SK-N-SH (cell line): Measurements from ENCODE around the gene SELENOV. TPM values are rescaled to one million over a fixed set of nuclear protein-coding genes. Genes with fewer than 3 reads are reported as not detected.
A peak's percentile ranks its signal among the peaks of the same experiment; 100 is the strongest.

Experiments used
- CTCF ChIA-PET: fragments of 300-600, 350-600 bp; formaldehyde crosslinking; extraction: SDS; loops from one replicate; lab custom pipeline; 2021; lab: Yijun Ruan, JAX
- POLR2A ChIA-PET: fragments of 350-600 bp; sonication (Branson Sonifier 250); formaldehyde crosslinking; extraction: SDS; loops from one replicate; lab custom pipeline; 2020; ENCODE audit warnings: antibody characterized with exemption, inconsistent platforms; lab: Yijun Ruan, JAX
- DNase-seq: peaks from one replicate; pipeline ENCODE4 v3.0.0; 2012
- H2AFZ ChIP-seq: fragments of 200-600 bp; sonication (generic); 2 replicates; pipeline ENCODE4 v1.8.1; 2016; ENCODE audit warnings: antibody characterized with exemption, mild to moderate bottlenecking, low read depth
- H3F3A ChIP-seq: fragments of 200-600 bp; sonication (generic); replicated peaks from 2 replicates; pipeline ENCODE3; 2016; ENCODE audit warnings: antibody characterized with exemption, mild to moderate bottlenecking; ENCODE audit not compliant: insufficient read depth
- H3K27ac ChIP-seq, 2 experiments: fragments of 200-500 bp in 1 of 2; fragments of 200-600 bp in 1 of 2; sonication (Bioruptor generic) in 1 of 2; sonication (generic), shearing (Covaris generic) in 1 of 2; 2 replicates each; pipeline versions ENCODE4 v1.5.1 to v1.6.1; 2014 to 2016; ENCODE audit warnings: low read depth in 2 of 2, inconsistent platforms in 1 of 2, low read length in 1 of 2, mild to moderate bottlenecking in 1 of 2, mixed read lengths in 1 of 2
- H3K27me3 ChIP-seq: fragments of 200-600 bp; sonication (generic), shearing (Covaris generic); 2 replicates; pipeline ENCODE4 v1.6.1; 2016; ENCODE audit warnings: mixed run types; ENCODE audit not compliant: insufficient read depth
- H3K36me3 ChIP-seq, 2 experiments: fragments of 200-500 bp in 1 of 2; fragments of 200-600 bp in 1 of 2; sonication (Bioruptor generic) in 1 of 2; sonication (generic) in 1 of 2; replicated peaks in 1 of 2; 2 replicates each; pipeline versions ENCODE3 to v1.5.1; 2014 to 2016; ENCODE audit warnings: low read length in 1 of 2, mild to moderate bottlenecking in 1 of 2; ENCODE audit not compliant: insufficient read depth in 2 of 2, control insufficient read depth in 1 of 2
- H3K4me1 ChIP-seq, 2 experiments: fragments of 200-500 bp in 1 of 2; fragments of 200-600 bp in 1 of 2; sonication (Bioruptor generic) in 1 of 2; sonication (generic), shearing (Covaris generic) in 1 of 2; 2 replicates each; pipeline versions ENCODE4 v1.5.1 to v1.6.1; 2014 to 2016; ENCODE audit warnings: low read depth in 1 of 2, low read length in 1 of 2, mixed run types in 1 of 2; ENCODE audit not compliant: insufficient read depth in 2 of 2, control insufficient read depth in 1 of 2
- H3K4me2 ChIP-seq: fragments of 200-600 bp; sonication (generic), shearing (Covaris generic); 2 replicates; pipeline ENCODE4 v1.6.1; 2017; ENCODE audit warnings: mixed run types
- H3K4me3 ChIP-seq, 2 experiments: fragments of 200-500 bp in 1 of 2; fragments of 200-600 bp in 1 of 2; sonication (Bioruptor generic) in 1 of 2; sonication (generic), shearing (Covaris generic) in 1 of 2; 2 replicates each; pipeline versions ENCODE4 v1.5.1 to v1.8.1; 2014 to 2016; ENCODE audit warnings: low read depth in 2 of 2, inconsistent platforms in 1 of 2, low read length in 1 of 2, mild to moderate bottlenecking in 1 of 2, mixed read lengths in 1 of 2, moderate library complexity in 1 of 2
- H3K79me2 ChIP-seq: fragments of 200-600 bp; sonication (generic); 2 replicates; pipeline ENCODE4 v1.8.1; 2017; ENCODE audit warnings: mild to moderate bottlenecking; ENCODE audit not compliant: insufficient read depth
- H3K9ac ChIP-seq: fragments of 200-600 bp; sonication (generic); 2 replicates; pipeline ENCODE4 v1.6.1; 2017; ENCODE audit warnings: mixed run types
- H3K9me2 ChIP-seq: fragments of 200-600 bp; sonication (generic); 2 replicates; pipeline ENCODE4 v1.6.1; 2017; ENCODE audit warnings: mixed run types
- H3K9me3 ChIP-seq: fragments of 200-600 bp; sonication (generic); 2 replicates; pipeline ENCODE4 v1.6.1; 2017; ENCODE audit warnings: mixed run types, mild to moderate bottlenecking, moderate library complexity
- H4K20me1 ChIP-seq: fragments of 200-600 bp; sonication (generic); 2 replicates; pipeline ENCODE4 v1.6.1; 2017; ENCODE audit warnings: mild to moderate bottlenecking, mixed run types; ENCODE audit not compliant: insufficient read depth
- CHD2 ChIP-seq: fragments of 150-350 bp; IDR thresholded peaks from 2 replicates; pipeline ENCODE4 v1.6.1; 2018; ENCODE audit warnings: low read length; ENCODE audit not compliant: partially characterized antibody
- ELF1 ChIP-seq: IDR thresholded peaks from 2 replicates; pipeline ENCODE4 v1.4.0; 2012
- EZH2phosphoT487 ChIP-seq: fragments of 200-600 bp; sonication (generic); IDR thresholded peaks from 2 replicates; pipeline ENCODE4 v1.6.1; 2017; ENCODE audit warnings: low read depth, mixed run types, mild to moderate bottlenecking, antibody characterized with exemption, moderate library complexity, borderline replicate concordance
- FOXJ3 ChIP-seq: sonication (generic); formaldehyde crosslinking; IDR thresholded peaks from 2 replicates; pipeline ENCODE4 v1.5.1; 2020; ENCODE audit warnings: mild to moderate bottlenecking, missing genetic modification reagents
- JUND ChIP-seq: IDR thresholded peaks from 2 replicates; pipeline ENCODE4 v1.4.0; 2012
- MXI1 ChIP-seq: IDR thresholded peaks from 2 replicates; pipeline ENCODE4 v1.6.1; 2012; ENCODE audit warnings: mild to moderate bottlenecking, low read depth, low read length, improper control_type of control experiment
- NRF1 ChIP-seq: IDR thresholded peaks from 2 replicates; pipeline ENCODE4 v1.6.1; 2012; ENCODE audit warnings: low read depth, mild to moderate bottlenecking, low read length
- POLR2AphosphoS5 ChIP-seq: IDR thresholded peaks from 2 replicates; pipeline ENCODE4 v1.6.1; 2012; ENCODE audit warnings: low read depth, low read length
- RAD21 ChIP-seq: IDR thresholded peaks from 2 replicates; pipeline ENCODE4 v1.6.1; 2012; ENCODE audit warnings: mild to moderate bottlenecking, low read length
- SIN3A ChIP-seq: IDR thresholded peaks from 2 replicates; pipeline ENCODE4 v1.6.1; 2012; ENCODE audit warnings: low read depth, mild to moderate bottlenecking, low read length, moderate library complexity, borderline replicate concordance
- TAF1 ChIP-seq: IDR thresholded peaks from 2 replicates; pipeline ENCODE4 v1.6.1; 2012; ENCODE audit warnings: low read depth, mild to moderate bottlenecking, low read length, moderate library complexity, borderline replicate concordance
- TEAD4 ChIP-seq: IDR thresholded peaks from 2 replicates; pipeline ENCODE4 v1.4.0; 2012; ENCODE audit warnings: mild to moderate bottlenecking, borderline replicate concordance; ENCODE audit not compliant: insufficient read depth
- YY1 ChIP-seq: IDR thresholded peaks from 2 replicates; pipeline ENCODE4 v1.4.0; 2012; ENCODE audit warnings: low read depth, mild to moderate bottlenecking
- WGBS: methylation state at CpG from one replicate; pipeline ENCODE4 v1.1.6; 2017; ENCODE audit warnings: low lambda C conversion rate; 5-methylcytosine and 5-hydroxymethylcytosine counted together
- polyA plus RNA-seq, 3 experiments: library from polyadenylated mRNA; depleted of rRNA; stranded (reverse); fragments of >200 nt; gene quantifications; 2 replicates each; pipeline ENCODE4 v1.2.3, GENCODE V29; 2012
- TF ChIP-seq, protein P1 (sequence below): IDR thresholded peaks from 2 replicates; pipeline ENCODE4 v1.4.0; 2012; ENCODE audit warnings: low read depth

Gene SELENOV
- polyA plus RNA-seq, 1 of the 3 experiments (the other 2 are of a cell fraction), result 0.08 TPM

DNA sequence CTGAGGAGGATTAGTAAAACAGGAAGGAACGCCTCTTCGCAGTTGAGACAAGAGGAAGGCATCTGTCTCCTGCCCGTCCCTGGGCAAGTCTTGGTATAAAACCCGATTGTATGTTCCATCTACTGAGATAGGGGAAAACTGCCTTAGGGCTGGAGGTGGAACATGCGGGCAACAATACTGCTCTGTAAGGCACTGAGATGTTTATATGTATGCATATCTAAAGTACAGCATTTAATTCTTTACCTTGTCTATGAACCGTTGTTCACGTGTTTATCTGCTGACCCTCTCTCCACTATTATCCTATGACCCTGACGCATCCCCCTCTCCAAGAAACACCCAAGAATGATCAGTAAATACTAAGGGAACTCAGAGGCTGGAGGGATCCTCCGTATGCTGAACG, 35.0 kb upstream of the SELENOV start:
- H3K4me3 ChIP-seq, result peak overlapping the region; percentile 94 to 95
- H3F3A ChIP-seq, result peaks cover 22% of the 10 kb centered on the region
- peak overlapping the region; percentile 93 for H2AFZ ChIP-seq
- ChIA-PET CTCF (interaction anchor here (0.8 to 1.2 kb wide), 3 partner anchors 19 to 53 kb away, joined by 3 to 8 read pairs (median 3); partner anchors contain the start of genes DLL3 and EID2B), POLR2A (interaction anchor here (0.5 kb wide), 1 partner anchor 44 kb away, joined by 3 read pairs; the partner anchor contains the start of gene RPS16)
- DNase-seq, result no peak
- no peak for TF ChIP-seq JUND
- TF ChIP-seq YY1, result no peak
- TF ChIP-seq RAD21, result no peak
- TF ChIP-seq EZH2phosphoT487, result no peak
- TF ChIP-seq TEAD4, result no peak
- TF ChIP-seq, protein P1, sequence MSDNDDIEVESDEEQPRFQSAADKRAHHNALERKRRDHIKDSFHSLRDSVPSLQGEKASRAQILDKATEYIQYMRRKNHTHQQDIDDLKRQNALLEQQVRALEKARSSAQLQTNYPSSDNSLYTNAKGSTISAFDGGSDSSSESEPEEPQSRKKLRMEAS, result no peak
- no peak for TF ChIP-seq TAF1
- no peaks in the 10 kb centered on the region for H3K9me2 ChIP-seq
- H3K9ac ChIP-seq, result peak overlapping the region; percentile 96
- 81% methylated on average over 10 of the region's 10 CpGs for WGBS
- H4K20me1 ChIP-seq, result no peaks in the 10 kb centered on the region
- no peaks in the 10 kb centered on the region for H3K27me3 ChIP-seq
- H3K9me3 ChIP-seq, result no peaks in the 10 kb centered on the region
- H3K36me3 ChIP-seq, result peaks cover 16 to 18% of the 10 kb centered on the region in 2 experiments
- peak overlapping the region; percentile 95 for H3K4me2 ChIP-seq
- H3K4me1 ChIP-seq, result peaks cover 0 to 14% of the 10 kb centered on the region in 2 experiments; a peak in 1 of 4 replicates
- H3K79me2 ChIP-seq, result peaks cover 33% of the 10 kb centered on the region
- peak overlapping the region; percentile 65 to 71 for H3K27ac ChIP-seq

DNA sequence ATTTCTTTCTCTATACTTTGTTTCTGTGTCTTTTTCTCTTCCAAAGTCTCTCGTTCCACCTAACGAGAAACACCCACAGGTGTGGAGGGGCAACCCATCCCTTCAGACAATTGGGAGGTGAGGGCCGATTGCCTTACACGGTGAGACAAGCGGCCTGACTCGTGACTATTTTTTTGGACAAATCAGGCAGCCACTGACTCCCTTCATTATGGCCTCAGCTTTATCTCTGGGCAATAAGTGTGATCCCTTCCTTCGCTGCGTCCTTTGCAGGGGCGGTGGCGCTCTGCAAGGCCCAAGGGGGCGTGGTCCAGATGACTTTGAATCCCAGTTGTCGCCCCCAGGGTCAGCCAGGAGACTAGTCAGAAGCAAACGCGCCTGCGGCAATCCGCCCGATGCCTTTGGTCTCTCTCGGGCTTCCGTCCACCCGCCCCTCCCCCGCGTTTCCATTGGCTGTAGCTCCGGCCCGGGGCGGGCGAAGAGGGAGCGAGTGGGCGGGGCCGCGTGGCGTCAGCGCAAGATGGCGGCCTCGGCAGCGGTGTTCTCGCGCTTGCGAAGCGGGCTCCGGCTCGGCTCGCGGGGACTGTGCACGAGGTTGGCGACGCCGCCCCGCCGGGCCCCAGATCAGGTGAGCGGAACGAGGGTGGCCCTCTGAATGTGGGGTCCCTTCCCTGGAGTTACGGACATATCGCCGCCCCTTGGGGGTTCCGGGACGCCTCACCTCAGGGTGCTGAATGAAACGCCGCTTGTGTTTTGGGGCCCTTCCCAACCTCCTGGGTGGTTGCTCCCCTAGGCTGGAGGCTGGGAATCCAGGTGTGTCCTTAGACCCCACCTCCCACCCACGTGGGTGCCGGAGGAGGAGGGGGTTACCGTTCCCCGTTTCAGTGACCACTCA, 34.4 kb upstream of the SELENOV start, which contains the start of gene TIMM50:
TIMM50 (plus strand) TSS at position 502 of the 892 bp plus-strand sequence; CDS start at position 518, 16 bp downstream.
- H3K4me1 ChIP-seq, result peaks cover 0 to 14% of the 10 kb centered on the region in 2 experiments; a peak in 1 of 4 replicates
- peaks cover 33% of the 10 kb centered on the region for H3K79me2 ChIP-seq
- H2AFZ ChIP-seq, result peak within 1 kb of the TSS; percentile 93
- peaks cover 18% of the 10 kb centered on the region in 2 experiments for H3K36me3 ChIP-seq
- no peaks in the 10 kb centered on the region for H4K20me1 ChIP-seq
- H3K27me3 ChIP-seq, result no peaks in the 10 kb centered on the region
- ChIA-PET POLR2A (interaction anchor here (0.5 kb wide), 1 partner anchor 45 kb away, joined by 3 read pairs; the partner anchor contains the start of gene RPS16), CTCF (interaction anchor here (0.8 to 1.3 kb wide), 4 partner anchors 17 to 52 kb away, joined by 3 to 8 read pairs (median 4); partner anchors contain the start of genes DLL3 and EID2B)
- no peaks in the 10 kb centered on the region for H3K9me3 ChIP-seq
- under 1% methylated on average over 35 of the region's 62 CpGs for WGBS
- peak within 1 kb of the TSS; percentile 96 for H3K9ac ChIP-seq
- H3K27ac ChIP-seq, result peak within 1 kb of the TSS; percentile 65 to 71
- peaks cover 22% of the 10 kb centered on the region for H3F3A ChIP-seq
- TF ChIP-seq NRF1, result no peak
- peak; percentile 97 for TF ChIP-seq TAF1
- TF ChIP-seq FOXJ3 (CRISPR knock-in tag), result no peak
- TF ChIP-seq CHD2, result peak; percentile 82
- TF ChIP-seq MXI1, result peak; percentile 89
- TF ChIP-seq, protein P1, result no peak; the same call in 1 of the 2 replicates
- TF ChIP-seq YY1, result peak; percentile 97
- TF ChIP-seq SIN3A, result peak; percentile 86; the same call in 1 of the 2 replicates
- TF ChIP-seq ELF1, result peak; percentile 37; the same call in 1 of the 2 replicates
- peak; percentile 67 for TF ChIP-seq POLR2AphosphoS5
- no peak for TF ChIP-seq JUND
- no peaks in the 10 kb centered on the region for H3K9me2 ChIP-seq
- H3K4me3 ChIP-seq, result peak within 1 kb of the TSS; percentile 94 to 95
- DNase-seq, result peak; percentile 96
- peak within 1 kb of the TSS; percentile 95 for H3K4me2 ChIP-seq
